OCI-LY1 (cell line): ENCODE data around the gene GPR149.

Source experiments
- H2AFZ ChIP-seq: fragments of 200-600 bp; sonication (generic), shearing (Covaris generic); 2 replicates; pipeline ENCODE4 v1.6.0; 2014; ENCODE audit warnings: antibody characterized with exemption, mild to moderate bottlenecking, low read length
- H3F3A ChIP-seq: fragments of 200-600 bp; sonication (generic), shearing (Covaris generic); 2 replicates; pipeline ENCODE4 v1.6.0; 2014; ENCODE audit warnings: mild to moderate bottlenecking, antibody characterized with exemption, low read length, moderate library complexity; ENCODE audit not compliant: insufficient read depth
- H3K27ac ChIP-seq: fragments of 200-600 bp; sonication (generic); 2 replicates; pipeline ENCODE4 v1.5.1; 2014; ENCODE audit warnings: low read length, mixed run types, mild to moderate bottlenecking, low read depth; ENCODE audit not compliant: poor library complexity, severe bottlenecking
- H3K27me3 ChIP-seq: fragments of 200-600 bp; sonication (generic); 2 replicates; pipeline ENCODE4 v1.6.0; 2014; ENCODE audit warnings: antibody characterized with exemption, mild to moderate bottlenecking, low read length, moderate library complexity; ENCODE audit not compliant: insufficient read depth
- H3K36me3 ChIP-seq: fragments of 200-600 bp; sonication (generic); 2 replicates; pipeline ENCODE4 v1.6.1; 2014; ENCODE audit warnings: mild to moderate bottlenecking, antibody characterized with exemption, low read length, moderate library complexity, mixed read lengths; ENCODE audit not compliant: insufficient read depth
- H3K4me1 ChIP-seq: fragments of 200-600 bp; sonication (generic); 2 replicates; pipeline ENCODE4 v1.5.1; 2014; ENCODE audit warnings: mild to moderate bottlenecking, low read length, moderate library complexity; ENCODE audit not compliant: insufficient read depth, severe bottlenecking
- H3K4me2 ChIP-seq: fragments of 200-600 bp; sonication (generic), shearing (Covaris generic); 2 replicates; pipeline ENCODE4 v1.6.1; 2014; ENCODE audit warnings: low read length
- H3K4me3 ChIP-seq: fragments of 200-600 bp; sonication (generic); 2 replicates; pipeline ENCODE4 v1.5.1; 2014; ENCODE audit warnings: low read length, low read depth, mild to moderate bottlenecking, mixed read lengths; ENCODE audit not compliant: poor library complexity, severe bottlenecking
- H3K79me2 ChIP-seq: fragments of 200-600 bp; shearing (Covaris generic); 2 replicates; pipeline ENCODE4 v1.6.1; 2016; ENCODE audit warnings: mixed run types, low read length, mixed read lengths; ENCODE audit not compliant: insufficient read depth
- H3K9ac ChIP-seq: fragments of 200-600 bp; sonication (generic), shearing (Covaris generic); 2 replicates; pipeline ENCODE4 v1.6.1; 2014; ENCODE audit warnings: mild to moderate bottlenecking, low read length, mixed read lengths
- H3K9me2 ChIP-seq: fragments of 200-600 bp; sonication (generic), shearing (Covaris generic); 2 replicates; pipeline ENCODE4 v1.6.1; 2014; ENCODE audit warnings: low read depth, mild to moderate bottlenecking, low read length, mixed read lengths
- H3K9me3 ChIP-seq: fragments of 200-600 bp; shearing (Covaris generic); 2 replicates; pipeline ENCODE4 v1.6.1; 2014; ENCODE audit warnings: low read length, mixed read lengths
- H4K20me1 ChIP-seq: fragments of 200-600 bp; sonication (generic), shearing (Covaris generic); 2 replicates; pipeline ENCODE4 v1.6.0; 2016; ENCODE audit warnings: mild to moderate bottlenecking, low read length; ENCODE audit not compliant: insufficient read depth
- EZH2 ChIP-seq: fragments of 200-600 bp; sonication (generic), shearing (Covaris generic); IDR thresholded peaks from 2 replicates; pipeline ENCODE4 v1.8.0; 2017; ENCODE audit warnings: borderline replicate concordance, mixed run types, mild to moderate bottlenecking, antibody characterized with exemption, low read length, moderate library complexity, mixed read lengths
- TF ChIP-seq, protein P1 (sequence below): fragments of 200-600 bp; sonication (generic), shearing (Covaris generic); IDR thresholded peaks from 2 replicates; pipeline ENCODE4 v1.5.1; 2017; ENCODE audit warnings: mild to moderate bottlenecking, antibody characterized with exemption, low read length, moderate library complexity, mixed read lengths

The GPR149 gene

GRCh38 chr3:154421083-154421482 is 8.9 kb downstream of the GPR149 start:
- no peak overlapping the region for H3K9ac ChIP-seq
- H3K4me2 ChIP-seq: no peak overlapping the region
- H3K27me3 ChIP-seq: no peaks in the 10 kb centered on the region
- H3K27ac ChIP-seq: no peak overlapping the region
- H3K9me3 ChIP-seq: no peaks in the 10 kb centered on the region
- no peak for TF ChIP-seq EZH2
- TF ChIP-seq, protein P1, sequence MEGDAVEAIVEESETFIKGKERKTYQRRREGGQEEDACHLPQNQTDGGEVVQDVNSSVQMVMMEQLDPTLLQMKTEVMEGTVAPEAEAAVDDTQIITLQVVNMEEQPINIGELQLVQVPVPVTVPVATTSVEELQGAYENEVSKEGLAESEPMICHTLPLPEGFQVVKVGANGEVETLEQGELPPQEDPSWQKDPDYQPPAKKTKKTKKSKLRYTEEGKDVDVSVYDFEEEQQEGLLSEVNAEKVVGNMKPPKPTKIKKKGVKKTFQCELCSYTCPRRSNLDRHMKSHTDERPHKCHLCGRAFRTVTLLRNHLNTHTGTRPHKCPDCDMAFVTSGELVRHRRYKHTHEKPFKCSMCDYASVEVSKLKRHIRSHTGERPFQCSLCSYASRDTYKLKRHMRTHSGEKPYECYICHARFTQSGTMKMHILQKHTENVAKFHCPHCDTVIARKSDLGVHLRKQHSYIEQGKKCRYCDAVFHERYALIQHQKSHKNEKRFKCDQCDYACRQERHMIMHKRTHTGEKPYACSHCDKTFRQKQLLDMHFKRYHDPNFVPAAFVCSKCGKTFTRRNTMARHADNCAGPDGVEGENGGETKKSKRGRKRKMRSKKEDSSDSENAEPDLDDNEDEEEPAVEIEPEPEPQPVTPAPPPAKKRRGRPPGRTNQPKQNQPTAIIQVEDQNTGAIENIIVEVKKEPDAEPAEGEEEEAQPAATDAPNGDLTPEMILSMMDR: no peak
- no peaks in the 10 kb centered on the region for H4K20me1 ChIP-seq
- no peaks in the 10 kb centered on the region for H3F3A ChIP-seq
- no peaks in the 10 kb centered on the region for H3K9me2 ChIP-seq
- H2AFZ ChIP-seq: no peak overlapping the region
- no peaks in the 10 kb centered on the region for H3K79me2 ChIP-seq
- no peaks in the 10 kb centered on the region for H3K4me1 ChIP-seq
- no peaks in the 10 kb centered on the region for H3K36me3 ChIP-seq
- no peak overlapping the region for H3K4me3 ChIP-seq

DNA sequence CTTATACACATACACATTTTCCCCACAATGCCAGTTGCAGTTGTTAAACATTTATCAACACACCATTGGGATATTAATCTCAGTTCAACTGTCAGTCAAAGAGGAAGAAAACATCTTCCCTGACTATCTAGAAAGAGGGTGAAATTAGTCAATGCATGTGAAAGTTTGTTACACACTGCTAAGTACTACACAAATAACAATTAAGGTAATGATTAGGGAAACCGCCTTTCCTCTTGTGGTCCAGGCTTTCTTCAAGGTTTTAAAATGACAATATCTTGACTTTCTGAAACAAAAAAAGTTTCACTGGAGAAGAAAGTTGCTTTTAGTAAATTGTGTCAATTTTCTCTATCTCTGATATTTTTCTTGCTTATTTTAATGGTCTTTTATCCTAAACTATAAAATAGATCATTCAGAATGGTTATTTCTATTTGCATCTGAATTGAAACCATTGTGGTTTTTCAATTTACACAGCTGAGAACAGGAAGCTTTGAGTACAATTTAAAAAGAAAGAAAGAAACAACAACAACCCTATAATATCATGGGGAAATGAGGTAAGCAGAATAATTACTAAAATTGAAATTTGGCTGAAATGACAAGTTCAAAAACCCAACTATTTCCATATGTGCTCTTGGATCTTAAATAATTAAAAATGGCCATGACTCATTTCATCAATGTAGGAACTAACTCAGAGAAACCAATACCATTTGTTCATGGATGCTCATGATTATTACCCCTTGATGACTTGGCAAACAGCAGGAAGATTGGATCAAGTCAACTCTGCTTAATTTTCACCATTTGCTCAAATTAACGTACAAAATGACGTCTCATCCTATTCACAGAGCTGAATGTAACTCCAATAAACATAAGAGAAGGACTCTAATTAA is 31.7 kb downstream of the GPR149 start:
- Histone ChIP-seq H3K9me3 (no peaks in the 10 kb centered on the region), H3K4me1 (no peaks in the 10 kb centered on the region), H2AFZ (no peak overlapping the region), H3K4me3 (no peak overlapping the region), H3K4me2 (no peak overlapping the region), H3K9me2 (no peaks in the 10 kb centered on the region), H3K9ac (no peak overlapping the region), H4K20me1 (no peaks in the 10 kb centered on the region), H3K27me3 (no peaks in the 10 kb centered on the region), H3K27ac (no peak overlapping the region), H3K36me3 (no peaks in the 10 kb centered on the region), H3F3A (no peaks in the 10 kb centered on the region), H3K79me2 (no peaks in the 10 kb centered on the region)
- TF ChIP-seq, protein P1: no peak
- no peak for TF ChIP-seq EZH2

GRCh38 chr3:154389861-154390260 is 40.1 kb downstream of the GPR149 start:
- Histone ChIP-seq H3K36me3 (no peaks in the 10 kb centered on the region), H4K20me1 (no peaks in the 10 kb centered on the region), H3K9ac (no peak overlapping the region), H3K9me3 (no peaks in the 10 kb centered on the region), H3K79me2 (no peaks in the 10 kb centered on the region), H3K27me3 (no peaks in the 10 kb centered on the region), H3K4me2 (no peak overlapping the region), H3K27ac (no peak overlapping the region), H2AFZ (no peak overlapping the region), H3K4me3 (no peak overlapping the region), H3F3A (no peaks in the 10 kb centered on the region), H3K4me1 (no peaks in the 10 kb centered on the region), H3K9me2 (no peaks in the 10 kb centered on the region)
- TF ChIP-seq, protein P1: no peak
- TF ChIP-seq EZH2: no peak
